ELF-1 (cell line): ENCODE data around the gene CDHR2.
A peak's percentile ranks its signal among the peaks of the same experiment; 100 is the strongest.
"Not testable (repeated sequence)": the region's sequence is repeated elsewhere in the genome, so short reads cannot be mapped to it uniquely, and the experiment has no call there.

ENCODE experiments used
- DNase-seq: peaks from one replicate; pipeline ENCODE4 v3.0.0-alpha.2; 2016; ENCODE audit warnings: low read depth, low spot score

CDHR2 gene

DNA sequence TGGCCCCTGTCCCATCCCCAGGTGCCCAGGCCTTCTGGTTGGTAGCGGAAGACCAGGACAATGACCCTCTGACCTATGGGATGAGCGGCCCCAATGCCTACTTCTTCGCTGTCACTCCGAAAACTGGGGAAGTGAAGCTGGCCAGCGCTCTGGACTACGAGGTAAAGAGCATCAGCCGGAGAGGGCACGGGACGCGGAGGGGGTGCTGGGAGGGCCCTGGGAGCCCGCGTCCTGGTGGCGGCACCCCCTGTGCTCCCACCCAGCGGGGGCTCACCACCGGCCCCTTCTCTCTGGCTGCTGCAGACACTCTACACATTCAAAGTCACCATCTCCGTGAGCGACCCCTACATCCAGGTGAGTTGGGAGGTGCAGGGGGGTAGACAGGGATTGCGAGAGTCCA lies 19.5 kb downstream of the CDHR2 start:
- DNase-seq, result no peak

DNA sequence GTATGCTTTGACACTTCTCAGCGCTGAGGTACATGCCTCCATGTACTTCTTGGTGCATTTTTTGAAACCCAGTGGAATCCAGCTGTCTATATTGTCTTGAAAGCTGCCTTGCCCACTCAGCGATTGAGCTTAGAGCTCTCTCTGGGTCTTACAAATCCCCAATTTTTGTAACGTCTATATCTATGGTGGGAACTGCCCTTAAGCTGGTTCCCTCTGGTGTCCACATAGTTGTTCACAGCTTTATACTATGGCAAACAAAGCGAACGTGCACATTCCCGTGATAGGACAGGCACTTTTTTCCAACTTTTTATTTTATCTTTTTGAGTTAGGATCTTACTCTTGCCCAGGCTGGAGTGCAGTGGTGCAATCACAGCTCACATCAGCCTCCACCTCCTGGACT lies 20.9 kb downstream of the CDHR2 start:
- DNase-seq, result no peak

DNA sequence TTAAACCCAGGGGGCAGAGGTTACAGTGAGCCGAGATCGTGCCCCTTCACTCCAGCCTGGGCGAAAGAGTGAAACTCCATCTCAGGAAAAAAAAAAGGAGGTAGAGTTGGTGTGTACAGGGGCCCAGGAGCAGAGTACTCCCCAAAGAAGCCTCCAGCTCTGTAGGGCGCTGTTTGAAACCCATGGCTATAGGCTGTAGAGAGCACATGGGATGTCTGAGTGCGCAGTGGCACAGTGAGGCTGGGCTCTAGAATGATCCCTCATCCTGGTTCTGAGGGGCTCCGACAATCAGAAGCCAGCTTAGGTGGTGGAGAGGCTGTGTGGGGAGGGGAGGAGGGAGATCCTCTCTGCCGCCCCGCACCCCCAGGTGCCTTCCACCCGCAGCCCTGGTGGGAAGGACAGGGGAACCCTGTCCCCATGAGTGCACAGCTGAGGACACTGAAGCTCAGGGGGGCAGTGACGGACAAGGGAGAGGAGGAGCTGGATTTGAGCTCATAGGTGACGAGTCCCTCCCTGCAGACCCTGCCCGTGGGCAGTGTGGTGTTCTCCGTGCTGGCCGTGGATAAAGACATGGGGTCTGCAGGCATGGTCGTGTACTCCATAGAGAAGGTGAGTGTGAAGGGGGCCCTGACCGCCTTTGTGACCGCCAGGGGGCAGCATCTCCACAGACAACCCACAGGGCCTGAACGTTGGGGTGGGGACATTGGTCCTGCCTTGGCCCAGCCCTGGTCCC lies 24.6 kb downstream of the CDHR2 start:
- DNase-seq, result peak; percentile 77

GRCh38 chr5:176574297-176574591 lies 25.1 kb downstream of the CDHR2 start:
- no peak for DNase-seq

- DNase-seq, result no peak
These were observed 25.9 kb downstream of the CDHR2 start for GRCh38 chr5:176575066-176575465.

GRCh38 chr5:176575488-176576422 lies 26.6 kb downstream of the CDHR2 start:
- DNase-seq, result no peak

GRCh38 chr5:176577312-176578176 lies 28.4 kb downstream of the CDHR2 start:
- no peak for DNase-seq

- peak; percentile 88 for DNase-seq
These were observed 29.3 kb downstream of the CDHR2 start for GRCh38 chr5:176578391-176578808.

DNA sequence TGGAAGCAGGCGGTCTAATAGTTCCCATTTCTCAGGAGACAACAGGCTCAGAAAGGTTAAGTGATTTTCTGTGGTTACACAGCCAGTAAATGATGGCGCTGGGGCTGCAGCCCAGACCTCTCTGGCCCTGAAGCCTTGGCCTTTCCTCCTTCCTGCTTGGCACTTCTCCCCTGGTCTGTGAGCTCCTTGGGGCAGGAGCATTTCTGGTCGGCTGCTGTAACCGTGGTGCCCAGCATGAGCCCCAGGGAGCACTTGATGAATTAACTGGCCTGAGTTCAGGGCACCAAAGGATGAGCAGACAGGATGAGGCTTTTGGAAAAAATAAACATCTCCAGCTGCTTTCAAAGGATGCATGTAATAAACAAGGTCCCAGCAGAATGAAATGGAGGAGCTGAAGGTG lies 30.2 kb downstream of the CDHR2 start:
- DNase-seq, result no peak

GRCh38 chr5:176581361-176581760 lies 32.2 kb downstream of the CDHR2 start:
- DNase-seq, result no peak

GRCh38 chr5:176583076-176583475 lies 33.9 kb downstream of the CDHR2 start:
- no peak for DNase-seq

- DNase-seq, result no peak
These were observed 38.3 kb downstream of the CDHR2 start for GRCh38 chr5:176587398-176587797.

- DNase-seq, result no peak
These were observed 39.2 kb downstream of the CDHR2 start for GRCh38 chr5:176588297-176588696.

DNA sequence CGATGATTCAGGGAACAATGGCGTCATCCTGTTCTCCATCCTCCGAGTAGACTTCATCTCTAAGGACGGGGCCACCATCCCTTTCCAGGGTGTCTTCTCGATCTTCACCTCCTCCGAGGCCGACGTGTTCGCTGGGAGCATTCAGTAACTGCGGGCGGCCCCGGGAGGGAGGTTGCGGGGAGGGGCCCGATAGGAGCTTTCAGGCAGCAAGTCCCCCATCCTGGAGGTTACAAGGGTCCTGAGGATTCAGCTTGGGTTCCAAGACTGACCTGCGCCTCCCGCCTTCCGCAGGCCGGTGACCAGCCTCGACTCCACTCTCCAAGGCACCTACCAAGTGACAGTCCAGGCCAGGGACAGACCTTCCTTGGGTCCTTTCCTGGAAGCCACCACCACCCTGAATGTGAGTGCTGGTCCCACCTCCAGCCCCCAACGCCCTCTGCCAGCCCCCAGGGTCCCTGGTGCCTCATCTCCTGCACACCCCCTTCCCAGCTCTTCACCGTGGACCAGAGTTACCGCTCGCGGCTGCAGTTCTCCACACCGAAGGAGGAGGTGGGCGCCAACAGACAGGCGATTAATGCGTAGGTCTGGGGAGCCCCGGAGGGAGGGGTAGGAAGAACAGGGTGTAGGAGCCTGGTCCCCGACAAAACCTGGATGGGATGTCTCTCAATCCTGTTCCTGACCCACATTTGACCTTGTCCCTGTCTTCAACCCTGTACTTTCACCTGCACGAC lies 40.1 kb downstream of the CDHR2 start:
- no peak for DNase-seq

DNA sequence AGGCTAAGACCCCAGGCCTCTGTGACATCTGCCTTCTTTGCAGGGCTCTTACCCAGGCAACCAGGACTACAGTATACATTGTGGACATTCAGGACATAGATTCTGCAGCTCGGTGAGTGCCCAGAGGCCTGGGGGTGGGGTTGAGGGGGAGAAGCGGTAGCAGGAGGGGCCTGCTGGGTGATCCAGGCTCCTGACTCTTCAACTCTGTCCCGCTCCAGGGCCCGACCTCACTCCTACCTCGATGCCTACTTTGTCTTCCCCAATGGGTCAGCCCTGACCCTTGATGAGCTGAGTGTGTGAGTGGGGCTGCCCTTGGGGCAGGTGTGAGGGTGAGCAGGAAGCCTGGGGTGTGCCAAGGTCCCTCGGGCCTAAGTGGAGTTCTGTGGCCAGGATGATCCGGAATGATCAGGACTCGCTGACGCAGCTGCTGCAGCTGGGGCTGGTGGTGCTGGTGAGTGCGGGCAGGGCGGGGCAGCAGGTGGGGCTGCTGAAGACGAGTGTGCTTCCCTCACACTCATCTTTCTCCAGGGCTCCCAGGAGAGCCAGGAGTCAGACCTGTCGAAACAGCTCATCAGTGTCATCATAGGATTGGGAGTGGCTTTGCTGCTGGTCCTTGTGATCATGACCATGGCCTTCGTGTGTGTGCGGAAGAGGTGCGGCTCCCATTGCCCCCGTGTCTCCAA lies 41.0 kb downstream of the CDHR2 start:
- DNase-seq, result no peak

DNA sequence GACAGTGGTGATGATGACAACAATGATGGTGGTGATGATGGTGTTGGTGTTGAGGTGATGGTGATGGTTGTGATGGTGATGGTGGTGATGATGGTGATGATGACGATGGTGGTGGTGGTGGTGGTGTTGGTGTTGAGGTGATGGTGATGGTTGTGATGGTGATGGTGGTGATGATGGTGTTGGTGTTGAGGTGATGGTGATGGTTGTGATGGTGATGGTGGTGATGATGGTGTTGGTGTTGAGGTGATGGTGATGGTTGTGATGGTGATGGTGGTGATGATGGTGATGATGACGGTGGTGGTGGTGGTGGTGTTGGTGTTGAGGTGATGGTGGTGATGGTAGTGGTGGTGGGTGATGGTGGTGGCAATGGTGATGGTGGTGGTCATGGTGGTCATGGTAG lies 42.5 kb downstream of the CDHR2 start:
- not testable (repeated sequence) for DNase-seq

GRCh38 chr5:176592573-176592972 lies 43.4 kb downstream of the CDHR2 start:
- DNase-seq, result no peak

DNA sequence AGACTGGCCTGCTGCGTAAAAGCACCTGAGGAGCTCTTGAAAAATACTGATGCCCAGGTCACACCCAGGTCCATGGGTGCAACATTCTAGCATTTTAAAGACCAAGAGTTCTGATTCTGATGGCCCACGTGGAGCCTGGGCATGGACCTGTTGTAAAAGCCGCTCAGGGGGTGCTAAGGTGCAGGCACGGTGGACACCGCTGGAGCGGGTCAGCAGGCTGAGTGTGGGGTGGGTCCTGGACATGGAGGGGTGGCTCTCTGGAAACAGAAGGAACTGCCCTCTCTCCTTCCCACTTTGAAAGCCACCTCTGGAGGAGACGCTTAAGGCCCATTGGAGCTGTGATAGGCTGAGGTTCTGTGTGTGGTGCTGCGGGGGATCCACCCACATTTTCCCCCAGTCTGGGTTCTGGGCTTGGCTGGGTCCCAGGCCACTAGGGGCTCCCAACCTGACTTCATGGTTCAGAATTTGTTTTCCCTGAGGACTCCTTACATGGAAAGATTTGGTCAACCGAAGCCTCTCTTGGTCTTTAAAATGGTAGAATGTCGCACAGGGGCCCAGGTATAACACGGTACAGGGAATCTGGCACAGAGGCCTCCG lies 44.2 kb downstream of the CDHR2 start:
- no peak for DNase-seq

- no peak for DNase-seq
These were observed 45.4 kb downstream of the CDHR2 start for GRCh38 chr5:176594554-176594953.

GRCh38 chr5:176595386-176595943 lies 46.3 kb downstream of the CDHR2 start:
- no peak for DNase-seq
